A549 (cell line): ENCODE measurements around the gene MAFF. TPM values are rescaled to one million over a fixed set of nuclear protein-coding genes. Genes with fewer than 3 reads are reported as not detected.

Experiments
- ATAC-seq, 2 experiments: fragments of 200-7000 bp in 1 of 2; fragments of >200 bp in 1 of 2; cut with Nextera tagmentation in 1 of 2; cut with Tn5 transposase in 1 of 2; 3 replicates each; pipeline versions ENCODE4 v1.8.0 to v1.9.1; 2018 to 2020; ENCODE audit warnings: mild to moderate bottlenecking in 1 of 2, moderate library complexity in 1 of 2
- CTCF ChIA-PET: fragments of 300-600 bp; sonication (Branson Sonifier 250); formaldehyde crosslinking; extraction: SDS; loops from one replicate; lab custom pipeline; 2021; ENCODE audit warnings: antibody characterized with exemption, inconsistent platforms; lab: Yijun Ruan, JAX
- POLR2A ChIA-PET: fragments of 350-600 bp; formaldehyde crosslinking; extraction: SDS; loops from one replicate; lab custom pipeline; 2021; ENCODE audit warnings: antibody characterized with exemption, inconsistent platforms; lab: Yijun Ruan, JAX
- DNase-seq, 2 experiments: peaks; one replicate each; pipeline versions ENCODE4 v3.0.0 to v3.0.0-alpha.2; 2011 to 2016; ENCODE audit warnings: low read depth in 1 of 2, low spot score in 1 of 2
- FAIRE-seq: peaks from 2 replicates; lab custom pipeline; 2011; peaks lifted over from hg19 to GRCh38; lab: Jason Lieb, UNC
- H3K27ac ChIP-seq, 2 experiments: fragments of >200 bp; sonication (Bioruptor Twin); formaldehyde crosslinking; 3 replicates each; pipeline ENCODE4 v1.5.1; 2016 to 2017
- H3K4me1 ChIP-seq: fragments of >200 bp; sonication (Bioruptor Twin); formaldehyde crosslinking; 3 replicates; pipeline ENCODE4 v1.6.1; 2016
- H3K4me2 ChIP-seq: fragments of >200 bp; sonication (Bioruptor Twin); formaldehyde crosslinking; 3 replicates; pipeline ENCODE4 v1.6.1; 2016
- H3K4me3 ChIP-seq: fragments of >200 bp; sonication (Bioruptor Twin); formaldehyde crosslinking; 3 replicates; pipeline ENCODE4 v1.5.1; 2016
- H3K9me3 ChIP-seq: fragments of >200 bp; sonication (Bioruptor Twin); formaldehyde crosslinking; 3 replicates; pipeline ENCODE4 v1.6.1; 2016
- CBX8 ChIP-seq: fragments of 200-600 bp; sonication (generic); IDR thresholded peaks from 2 replicates; pipeline ENCODE4 v1.6.1; 2016
- CEBPB ChIP-seq, 2 experiments: fragments of >200 bp in 1 of 2; sonication (Bioruptor Twin) in 1 of 2; formaldehyde crosslinking in 1 of 2; IDR thresholded peaks; 2 replicates each; pipeline ENCODE4 v1.6.1; 2012 to 2016
- CHD4 ChIP-seq: fragments of 200-600 bp; sonication (generic); IDR thresholded peaks from 2 replicates; pipeline ENCODE4 v1.6.1; 2016; ENCODE audit warnings: antibody characterized with exemption, mild to moderate bottlenecking, borderline replicate concordance
- CTCF ChIP-seq: fragments of >200 bp; sonication (Bioruptor Twin); formaldehyde crosslinking; IDR thresholded peaks from 3 replicates; pipeline ENCODE4 v1.5.1; 2016
- E2F6 ChIP-seq: IDR thresholded peaks from 2 replicates; pipeline ENCODE4 v1.6.1; 2012; ENCODE audit warnings: low read depth, borderline replicate concordance
- FOXS1 ChIP-seq: fragments of 250-450 bp; sonication (Bioruptor Pico); IDR thresholded peaks from 2 replicates; pipeline ENCODE4 v1.5.0; 2020; ENCODE audit warnings: mild to moderate bottlenecking, moderate library complexity
- GATA3 ChIP-seq: IDR thresholded peaks from 2 replicates; pipeline ENCODE4 v1.6.1; 2012; ENCODE audit warnings: borderline replicate concordance
- HEYL ChIP-seq: fragments of 250-450 bp; sonication (Bioruptor Pico); IDR thresholded peaks from 2 replicates; pipeline ENCODE4 v1.8.0; 2021; ENCODE audit warnings: mild to moderate bottlenecking, moderate library complexity
- HOXA7 ChIP-seq: fragments of 250-450 bp; sonication (Bioruptor Pico); IDR thresholded peaks from 2 replicates; pipeline ENCODE4 v1.5.0; 2020; ENCODE audit warnings: mild to moderate bottlenecking, moderate library complexity
- KDM5A ChIP-seq: fragments of 200-600 bp; sonication (generic); IDR thresholded peaks from 2 replicates; pipeline ENCODE4 v1.6.1; 2016; ENCODE audit warnings: antibody characterized with exemption, mild to moderate bottlenecking
- MAFK ChIP-seq: fragments of 450-650 bp; IDR thresholded peaks from 2 replicates; pipeline ENCODE4 v1.6.1; 2014; ENCODE audit not compliant: partially characterized antibody
- NPAS2 ChIP-seq: fragments of 250-450 bp; sonication (Bioruptor Pico); IDR thresholded peaks from 2 replicates; pipeline ENCODE4 v1.8.0; 2022; ENCODE audit warnings: mild to moderate bottlenecking, moderate library complexity, borderline replicate concordance
- POLR2A ChIP-seq: IDR thresholded peaks from 2 replicates; pipeline ENCODE4 v1.6.1; 2012; ENCODE audit warnings: mild to moderate bottlenecking, low read length
- RAD21 ChIP-seq, 2 experiments: fragments of >200 bp in 1 of 2; sonication (Bioruptor Twin) in 1 of 2; formaldehyde crosslinking in 1 of 2; IDR thresholded peaks in 1 of 2; conservative IDR thresholded peaks in 1 of 2; 2 replicates in 1 of 2; 3 replicates in 1 of 2; pipeline ENCODE4 v1.6.1; 2012 to 2018; ENCODE audit warnings: inconsistent platforms in 1 of 2
- WGBS: methylation state at CpG from one replicate; pipeline ENCODE4 v1.1.6; 2017; ENCODE audit errors: missing lambda C conversion rate; 5-methylcytosine and 5-hydroxymethylcytosine counted together
- polyA plus RNA-seq, 4 experiments: library from polyadenylated mRNA; depleted of rRNA in 3 of 4; stranded (reverse); fragments of >200 nt; fragmentation: RNase III in 1 of 4; extraction: RNeasy Plus Mini Kit Qiagen cat#74134 plus additional on column Dnase treatment in 1 of 4; gene quantifications; 2 replicates in 3 of 4; 3 replicates in 1 of 4; pipeline ENCODE4 v1.2.3, GENCODE V29; 2011 to 2017

MAFF gene
- polyA plus RNA-seq, 2 of the 4 experiments (the other 2 are of a cell fraction), result 3.2 to 4.0 TPM

DNA sequence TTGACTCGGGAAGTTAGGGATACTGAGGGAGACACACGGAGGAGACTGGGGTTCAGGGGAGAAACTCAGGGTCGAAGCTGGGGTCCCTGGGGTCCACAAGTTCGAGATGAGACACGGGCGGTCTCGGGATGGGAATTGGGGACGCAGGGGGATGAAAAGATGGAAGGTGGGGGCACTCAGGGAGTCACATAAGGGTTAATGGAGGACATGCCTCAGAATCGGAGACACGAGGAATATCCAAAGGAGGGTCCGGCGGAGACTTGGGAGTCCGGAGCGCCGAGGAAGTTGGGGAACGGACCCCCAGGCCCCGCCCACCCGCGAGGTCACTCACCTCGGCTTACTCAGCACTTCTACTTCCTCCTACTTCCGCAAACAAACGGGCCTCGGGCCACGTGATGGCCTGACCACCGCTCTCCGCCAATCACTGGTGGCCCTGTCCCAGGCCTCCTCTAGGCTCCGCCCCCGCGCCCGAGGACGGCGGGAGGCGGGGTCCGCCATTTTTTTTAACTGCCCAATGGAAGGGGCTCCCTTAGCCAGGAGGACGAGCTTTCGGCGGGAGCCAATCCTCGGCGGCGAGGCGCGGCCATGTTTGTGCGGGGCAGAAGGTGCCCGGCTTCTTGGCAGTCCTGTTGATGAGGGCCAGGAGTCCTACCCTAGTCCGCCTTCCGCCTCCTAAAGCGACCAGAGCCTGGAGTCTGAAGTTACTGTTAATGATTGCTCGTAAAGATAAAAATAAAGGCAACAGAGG is 20.2 kb upstream of the MAFF start, which contains the start of gene PLA2G6 (continued):
- TF ChIP-seq E2F6 (no peak), MAFK (peak; percentile 92), POLR2A (0 out of 2 replicates have a peak, but pooled peaks have one; percentile 12)

GRCh38 chr22:38184788-38185187 is 17.0 kb upstream of the MAFF start:
- H3K4me3 ChIP-seq, result no peak overlapping the region
- TF ChIP-seq RAD21 (conservative IDR thresholded peaks at IDR 0.05 in 1 of 2, IDR thresholded peaks at IDR 0.05 in 1 of 2), result no peak
- FAIRE-seq, result no peak
- no peaks in the 10 kb centered on the region for H3K9me3 ChIP-seq
- ChIA-PET CTCF (no interaction called here), POLR2A (no interaction called here)
- no peak overlapping the region for H3K4me2 ChIP-seq
- H3K27ac ChIP-seq, result no peak overlapping the region
- H3K4me1 ChIP-seq, result peaks cover 25% of the 10 kb centered on the region
- no peak for ATAC-seq
- no peak for DNase-seq
- WGBS, result 79% methylated on average over 6 of the region's 7 CpGs

DNA sequence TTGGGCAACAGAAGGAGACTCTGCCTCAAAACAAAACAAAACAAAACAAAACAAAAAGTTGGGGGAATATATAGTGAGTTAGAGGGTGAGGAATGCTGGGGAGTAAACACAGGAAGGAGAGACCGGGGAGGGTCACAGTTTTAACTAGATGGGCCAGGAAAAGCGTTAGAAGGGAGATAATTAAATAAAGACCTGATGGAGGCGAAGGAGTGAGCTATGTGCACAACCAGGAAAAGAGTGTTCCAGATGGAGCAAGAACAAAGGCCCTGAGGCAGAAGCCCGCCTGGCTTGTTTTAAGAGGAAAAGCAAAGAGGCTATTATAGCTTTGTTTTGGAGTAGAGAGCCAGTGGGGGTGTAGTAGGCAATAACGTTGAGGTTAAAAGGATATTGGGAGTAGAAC is 15.4 kb upstream of the MAFF start:
- no peak overlapping the region for H3K4me3 ChIP-seq
- WGBS, result 79% methylated on average over 5 of the region's 5 CpGs
- FAIRE-seq, result no peak
- no peak overlapping the region for H3K27ac ChIP-seq
- peaks cover 12% of the 10 kb centered on the region for H3K4me1 ChIP-seq
- H3K4me2 ChIP-seq, result no peak overlapping the region
- no peak for DNase-seq
- POLR2A ChIA-PET, result no interaction called here
- CTCF ChIA-PET, result interaction anchor here (1.0 kb wide), 1 partner anchor 166 kb away, joined by 3 read pairs; no protein-coding TSS in a partner anchor
- ATAC-seq, result no peak
- H3K9me3 ChIP-seq, result no peaks in the 10 kb centered on the region
- TF ChIP-seq CTCF, result no peak
- no peak for TF ChIP-seq CHD4
- TF ChIP-seq GATA3, result no peak
- TF ChIP-seq HOXA7 (CRISPR knock-in tag), result no peak
- no peak for TF ChIP-seq NPAS2 (CRISPR knock-in tag)
- TF ChIP-seq FOXS1, result no peak
- no peak for TF ChIP-seq HEYL
- TF ChIP-seq KDM5A, result no peak

DNA sequence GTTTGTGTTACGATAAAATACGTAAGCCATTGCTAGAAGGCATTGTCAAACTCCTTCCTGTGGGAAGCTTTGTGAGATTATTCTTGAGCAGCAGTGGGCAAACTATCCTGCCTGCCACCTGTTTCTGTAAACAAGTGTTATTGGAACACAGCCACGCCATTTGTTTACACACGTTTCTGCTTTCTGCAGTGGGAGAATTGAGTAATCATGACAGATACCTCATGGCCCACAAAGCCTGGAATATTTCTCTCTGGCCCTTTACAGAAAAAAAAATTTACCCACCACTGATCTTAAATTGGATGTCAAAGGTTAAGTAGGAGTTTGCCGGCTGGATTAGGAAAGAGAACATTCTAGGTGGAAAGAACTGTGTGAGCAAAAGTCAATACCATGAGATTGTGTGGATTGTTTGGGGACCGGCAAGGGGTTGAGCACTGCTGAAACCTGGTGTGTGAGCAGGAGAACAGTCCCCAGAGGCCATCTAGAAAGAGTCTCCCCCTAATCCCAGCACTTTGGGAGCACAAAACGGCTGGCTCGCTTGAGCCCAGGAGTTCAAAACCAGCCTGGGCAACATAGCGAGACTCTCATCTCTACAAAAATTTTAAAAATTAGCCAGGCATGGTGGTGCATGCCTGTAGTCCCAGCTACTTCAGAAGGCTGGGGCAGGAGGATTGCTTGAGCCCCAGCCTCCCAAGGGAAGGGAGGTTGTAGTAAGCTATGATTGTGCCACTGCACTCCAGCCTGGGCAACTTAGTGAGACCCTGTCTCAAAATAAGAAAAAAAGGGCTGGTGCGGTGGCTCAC is 14.2 kb upstream of the MAFF start:
- TF ChIP-seq CEBPB (IDR thresholded peaks at IDR 0.05), result peak in 1 of 2 experiments; percentile 61; a peak in 2 of 4 replicates
- no peak for TF ChIP-seq CBX8
- TF ChIP-seq, all 56 proteins: peak for 1
- Histone ChIP-seq H3K4me2 (peak overlapping the region; percentile 36), H3K9me3 (no peaks in the 10 kb centered on the region), H3K4me1 (peaks cover 12% of the 10 kb centered on the region), H3K4me3 (no peak overlapping the region), H3K27ac (peak overlapping the region in 1 of 2 experiments; percentile 54; a peak in 3 of 6 replicates)
- 47% methylated on average over 10 of the region's 10 CpGs for WGBS
- ATAC-seq (no peak), FAIRE-seq (no peak), DNase-seq (no peak)
- ChIA-PET CTCF (interaction anchor here (1.2 kb wide), 1 partner anchor 73 kb away, joined by 3 read pairs; no protein-coding TSS in a partner anchor), POLR2A (no interaction called here)
